Adrenal gland (tissue), 5 donors: ENCODE measurements around the gene SRRT.
"Not testable (repeated sequence)": the region's sequence is repeated elsewhere in the genome, so short reads cannot be mapped to it uniquely, and the experiment has no call there.

Source experiments
- POLR2A ChIP-seq, 2 donors: fragments of 450-650 bp; IDR thresholded peaks; one replicate each; pipeline ENCODE4 v1.6.1; 2017; ENCODE audit warnings: antibody characterized with exemption in 2 of 2, mild to moderate bottlenecking in 2 of 2, moderate library complexity in 1 of 2
- TF ChIP-seq, protein P1 (sequence below), 6 experiments: fragments of 450-650 bp in 4 of 6; fragments of 200-600 bp in 2 of 6; sonication (generic) in 1 of 6; IDR thresholded peaks; 1 replicate in 5 of 6; 2 replicates in 1 of 6; pipeline versions ENCODE4 v1.5.1 to v1.8.0; 2016 to 2021; ENCODE audit warnings: antibody characterized with exemption in 6 of 6, mild to moderate bottlenecking in 2 of 6, moderate library complexity in 1 of 6
- donor health status: DM: no; HTN: no; CAD: no.

DNA sequence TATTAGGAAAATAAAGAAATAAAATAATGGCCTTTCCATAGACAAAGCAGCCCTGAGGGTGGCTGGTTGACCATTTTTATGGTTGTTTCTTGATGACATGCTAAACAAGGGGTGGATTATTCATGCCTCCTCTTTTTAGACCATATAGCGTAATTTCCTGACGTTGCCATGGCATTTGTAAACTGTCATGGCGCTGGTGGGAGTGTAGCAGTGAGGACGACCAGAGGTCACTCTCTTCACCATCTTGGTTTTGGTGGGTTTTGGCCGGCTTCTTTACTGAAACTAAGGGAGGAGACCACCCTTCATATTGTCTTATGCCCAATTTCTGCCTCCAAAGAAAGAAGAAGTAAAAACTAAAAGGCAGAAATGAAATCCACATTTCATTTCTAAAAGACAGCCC lies 44.4 kb downstream of the SRRT start:
- TF ChIP-seq, protein P1, sequence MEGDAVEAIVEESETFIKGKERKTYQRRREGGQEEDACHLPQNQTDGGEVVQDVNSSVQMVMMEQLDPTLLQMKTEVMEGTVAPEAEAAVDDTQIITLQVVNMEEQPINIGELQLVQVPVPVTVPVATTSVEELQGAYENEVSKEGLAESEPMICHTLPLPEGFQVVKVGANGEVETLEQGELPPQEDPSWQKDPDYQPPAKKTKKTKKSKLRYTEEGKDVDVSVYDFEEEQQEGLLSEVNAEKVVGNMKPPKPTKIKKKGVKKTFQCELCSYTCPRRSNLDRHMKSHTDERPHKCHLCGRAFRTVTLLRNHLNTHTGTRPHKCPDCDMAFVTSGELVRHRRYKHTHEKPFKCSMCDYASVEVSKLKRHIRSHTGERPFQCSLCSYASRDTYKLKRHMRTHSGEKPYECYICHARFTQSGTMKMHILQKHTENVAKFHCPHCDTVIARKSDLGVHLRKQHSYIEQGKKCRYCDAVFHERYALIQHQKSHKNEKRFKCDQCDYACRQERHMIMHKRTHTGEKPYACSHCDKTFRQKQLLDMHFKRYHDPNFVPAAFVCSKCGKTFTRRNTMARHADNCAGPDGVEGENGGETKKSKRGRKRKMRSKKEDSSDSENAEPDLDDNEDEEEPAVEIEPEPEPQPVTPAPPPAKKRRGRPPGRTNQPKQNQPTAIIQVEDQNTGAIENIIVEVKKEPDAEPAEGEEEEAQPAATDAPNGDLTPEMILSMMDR (IDR thresholded peaks at IDR 0.05): not testable (repeated sequence)
- not testable (repeated sequence) for TF ChIP-seq POLR2A (IDR thresholded peaks at IDR 0.05)
